GM23338 (cell line): Measurements from ENCODE around the gene TCF7L1.

Source experiments
- POLR2AphosphoS5 ChIP-seq: IDR thresholded peaks from 2 replicates; pipeline ENCODE4 v1.6.1; 2016; ENCODE audit warnings: antibody characterized with exemption, low read depth
- TF ChIP-seq, protein P1 (sequence below), 2 experiments: fragments of 200-600 bp in 1 of 2; sonication (generic) in 1 of 2; conservative IDR thresholded peaks; 2 replicates each; pipeline versions ENCODE4 v1.5.1 to v1.6.1; 2016 to 2017; ENCODE audit warnings: antibody characterized with exemption in 2 of 2, low read depth in 2 of 2, mild to moderate bottlenecking in 2 of 2, moderate library complexity in 1 of 2

DNA sequence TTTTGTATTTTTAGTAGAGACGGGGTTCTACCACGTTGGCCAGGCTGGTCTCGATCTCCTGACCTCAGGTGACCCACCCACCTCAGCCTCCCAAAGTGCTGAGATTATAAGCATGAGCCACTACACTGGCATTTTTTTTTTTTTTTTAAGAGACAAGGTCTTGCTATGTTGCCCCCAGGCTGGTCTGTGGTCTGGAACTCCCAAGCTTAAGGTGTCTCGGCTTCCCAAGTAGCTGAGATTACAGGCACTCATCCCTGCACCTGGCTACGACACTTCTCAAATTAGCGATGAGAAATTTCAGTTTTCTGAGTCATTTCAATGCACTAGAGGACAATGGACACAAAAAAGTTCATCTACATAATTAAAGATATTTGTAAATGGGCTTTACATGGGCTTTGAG is 36.6 kb upstream of the TCF7L1 start:
- TF ChIP-seq, protein P1, sequence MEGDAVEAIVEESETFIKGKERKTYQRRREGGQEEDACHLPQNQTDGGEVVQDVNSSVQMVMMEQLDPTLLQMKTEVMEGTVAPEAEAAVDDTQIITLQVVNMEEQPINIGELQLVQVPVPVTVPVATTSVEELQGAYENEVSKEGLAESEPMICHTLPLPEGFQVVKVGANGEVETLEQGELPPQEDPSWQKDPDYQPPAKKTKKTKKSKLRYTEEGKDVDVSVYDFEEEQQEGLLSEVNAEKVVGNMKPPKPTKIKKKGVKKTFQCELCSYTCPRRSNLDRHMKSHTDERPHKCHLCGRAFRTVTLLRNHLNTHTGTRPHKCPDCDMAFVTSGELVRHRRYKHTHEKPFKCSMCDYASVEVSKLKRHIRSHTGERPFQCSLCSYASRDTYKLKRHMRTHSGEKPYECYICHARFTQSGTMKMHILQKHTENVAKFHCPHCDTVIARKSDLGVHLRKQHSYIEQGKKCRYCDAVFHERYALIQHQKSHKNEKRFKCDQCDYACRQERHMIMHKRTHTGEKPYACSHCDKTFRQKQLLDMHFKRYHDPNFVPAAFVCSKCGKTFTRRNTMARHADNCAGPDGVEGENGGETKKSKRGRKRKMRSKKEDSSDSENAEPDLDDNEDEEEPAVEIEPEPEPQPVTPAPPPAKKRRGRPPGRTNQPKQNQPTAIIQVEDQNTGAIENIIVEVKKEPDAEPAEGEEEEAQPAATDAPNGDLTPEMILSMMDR (conservative IDR thresholded peaks at IDR 0.05; ENCODE audit: low read depth in 2 of 2) = no peak
- TF ChIP-seq POLR2AphosphoS5 = no peak
